PC-3 (cell line): ENCODE data around the gene LIN7A. TPM values are rescaled to one million over a fixed set of nuclear protein-coding genes. Genes with fewer than 3 reads are reported as not detected.

Source experiments
- ATAC-seq: fragments of 200-7000 bp; cut with Tn5 transposase; 2 replicates; pipeline ENCODE4 v1.9.1; 2020; ENCODE audit warnings: mild to moderate bottlenecking, moderate library complexity
- BruUV-seq: library from RNA; stranded (reverse); fragments of 400-500 nt; replicated peaks from 2 replicates; lab custom pipeline; 2021; lab: Mats Ljungman, UMichigan
- CTCF ChIA-PET: fragments of 300-600 bp; sonication (Branson Sonifier 250); formaldehyde crosslinking; loops from one replicate; lab custom pipeline; 2022; ENCODE audit warnings: antibody characterized with exemption; lab: Charles Lee
- POLR2A ChIA-PET: fragments of 300-600 bp; sonication (Branson Sonifier 250); formaldehyde crosslinking; loops from one replicate; lab custom pipeline; 2022; ENCODE audit warnings: antibody characterized with exemption; ENCODE audit not compliant: unreplicated experiment; lab: Charles Lee
- DNase-seq: peaks from one replicate; pipeline ENCODE4 v3.0.0-alpha.2; 2015
- H2AFZ ChIP-seq: fragments of 300-600 bp; sonication (generic); 2 replicates; pipeline ENCODE4 v1.6.0; 2016; ENCODE audit warnings: antibody characterized with exemption, low read length
- H3F3A ChIP-seq: fragments of 300-600 bp; sonication (generic); one replicate; pipeline ENCODE4 v1.6.0; 2017; ENCODE audit warnings: antibody characterized with exemption, low read length, control low read depth, mild to moderate bottlenecking; ENCODE audit not compliant: unreplicated experiment
- H3K27ac ChIP-seq: fragments of 300-600 bp; sonication (generic); 2 replicates; pipeline ENCODE4 v1.5.1; 2016; ENCODE audit warnings: mild to moderate bottlenecking, low read length
- H3K27me3 ChIP-seq: fragments of 300-600 bp; sonication (generic); 2 replicates; pipeline ENCODE4 v1.6.1; 2016; ENCODE audit warnings: low read length, mixed read lengths
- H3K36me3 ChIP-seq: fragments of 300-600 bp; sonication (generic); 2 replicates; pipeline ENCODE4 v1.6.1; 2016; ENCODE audit warnings: low read depth, mixed run types, low read length, mixed read lengths
- H3K4me1 ChIP-seq: fragments of 300-600 bp; sonication (generic); 2 replicates; pipeline ENCODE4 v1.5.1; 2016; ENCODE audit warnings: low read length; ENCODE audit not compliant: insufficient read depth
- H3K4me2 ChIP-seq: fragments of 300-600 bp; sonication (generic); 2 replicates; pipeline ENCODE4 v1.6.0; 2016; ENCODE audit warnings: low read length
- H3K4me3 ChIP-seq: fragments of 300-600 bp; sonication (generic); 2 replicates; pipeline ENCODE4 v1.5.1; 2016; ENCODE audit warnings: mild to moderate bottlenecking, low read length, mixed read lengths
- H3K79me2 ChIP-seq: fragments of 300-600 bp; sonication (generic); 2 replicates; pipeline ENCODE4 v1.6.1; 2017; ENCODE audit warnings: low read length, mixed read lengths
- H3K9ac ChIP-seq: fragments of 300-600 bp; sonication (generic); 2 replicates; pipeline ENCODE4 v1.6.0; 2016; ENCODE audit warnings: mild to moderate bottlenecking, low read length
- H3K9me2 ChIP-seq: fragments of 300-600 bp; sonication (generic); replicated peaks from 2 replicates; pipeline ENCODE4 v1.6.1; 2016; ENCODE audit warnings: mixed run types, low read length, mixed read lengths
- H3K9me3 ChIP-seq: fragments of 300-600 bp; sonication (generic); 2 replicates; pipeline ENCODE4 v1.6.1; 2016; ENCODE audit warnings: low read length, mixed read lengths
- H4K20me1 ChIP-seq: fragments of 300-600 bp; sonication (generic); 2 replicates; pipeline ENCODE4 v1.6.1; 2016; ENCODE audit warnings: low read length, mixed read lengths
- CTCF ChIP-seq: fragments of 300-600 bp; sonication (generic); conservative IDR thresholded peaks from 2 replicates; pipeline ENCODE4 v1.5.1; 2017; ENCODE audit warnings: antibody characterized with exemption, low read depth, mild to moderate bottlenecking, low read length
- EZH2 ChIP-seq: fragments of 300-600 bp; sonication (generic); IDR thresholded peaks from one replicate; pipeline ENCODE4 v1.6.1; 2017; ENCODE audit warnings: antibody characterized with exemption, mild to moderate bottlenecking, low read length; ENCODE audit not compliant: unreplicated experiment
- EZH2phosphoT487 ChIP-seq: fragments of 300-600 bp; sonication (generic); IDR thresholded peaks from 2 replicates; pipeline ENCODE4 v1.6.1; 2018; ENCODE audit warnings: mild to moderate bottlenecking, antibody characterized with exemption, low read length, borderline replicate concordance
- intact Hi-C: fragments of 100-400 bp; cut with micrococcal nuclease; formaldehyde crosslinking; loops from 2 replicates; pipeline ENCODE4 v1.9.0; 2023
- total RNA-seq: library from RNA; depleted of rRNA; stranded (reverse); fragments of >200 nt; gene quantifications from 2 replicates; pipeline ENCODE4 v1.2.3, GENCODE V29; 2014

LIN7A gene
- total RNA-seq, 1 experiment from 2014 or later: not detected

- CTCF ChIA-PET: no interaction called here
- DNase-seq (no peak), ATAC-seq (no peak)
- Histone ChIP-seq H2AFZ (no peak overlapping the region), H3K4me2 (no peak overlapping the region), H3K9me2 (no peaks in the 10 kb centered on the region), H3F3A (no peaks in the 10 kb centered on the region), H3K9me3 (no peaks in the 10 kb centered on the region), H3K4me3 (no peak overlapping the region), H3K27me3 (no peaks in the 10 kb centered on the region), H3K9ac (no peak overlapping the region), H4K20me1 (no peaks in the 10 kb centered on the region), H3K27ac (no peak overlapping the region), H3K4me1 (no peaks in the 10 kb centered on the region), H3K36me3 (no peaks in the 10 kb centered on the region), H3K79me2 (no peaks in the 10 kb centered on the region)
- POLR2A ChIA-PET: no interaction called here
- BruUV-seq: no TSS peak
- intact Hi-C loops: no loop called here
- TF ChIP-seq EZH2phosphoT487 (no peak), CTCF (no peak), EZH2 (no peak)
These were observed 30.6 kb upstream of the LIN7A start for GRCh38 chr12:80968326-80968725.

GRCh38 chr12:80967565-80967964, 29.8 kb upstream of the LIN7A start:
- Histone ChIP-seq H4K20me1 (no peaks in the 10 kb centered on the region), H3K4me3 (no peak overlapping the region), H3K4me2 (no peak overlapping the region), H3F3A (no peaks in the 10 kb centered on the region), H3K27ac (no peak overlapping the region), H3K4me1 (no peaks in the 10 kb centered on the region), H3K36me3 (no peaks in the 10 kb centered on the region), H3K79me2 (no peaks in the 10 kb centered on the region), H3K9me2 (no peaks in the 10 kb centered on the region), H3K9ac (no peak overlapping the region), H2AFZ (no peak overlapping the region), H3K9me3 (no peaks in the 10 kb centered on the region), H3K27me3 (no peaks in the 10 kb centered on the region)
- intact Hi-C loops: no loop called here
- no peak for TF ChIP-seq CTCF
- no peak for TF ChIP-seq EZH2
- TF ChIP-seq EZH2phosphoT487: no peak
- BruUV-seq: no TSS peak
- DNase-seq: no peak
- no peak for ATAC-seq
- POLR2A ChIA-PET: no interaction called here
- CTCF ChIA-PET: no interaction called here

GRCh38 chr12:80966001-80966400, 28.3 kb upstream of the LIN7A start:
- no peak for DNase-seq
- no peak overlapping the region for H3K4me3 ChIP-seq
- H3K79me2 ChIP-seq: no peaks in the 10 kb centered on the region
- H2AFZ ChIP-seq: no peak overlapping the region
- H3K27ac ChIP-seq: no peak overlapping the region
- no peaks in the 10 kb centered on the region for H3K9me3 ChIP-seq
- H3K4me2 ChIP-seq: no peak overlapping the region
- TF ChIP-seq CTCF (no peak), EZH2 (no peak), EZH2phosphoT487 (no peak)
- intact Hi-C loops: no loop called here
- H4K20me1 ChIP-seq: no peaks in the 10 kb centered on the region
- no peaks in the 10 kb centered on the region for H3K36me3 ChIP-seq
- no peaks in the 10 kb centered on the region for H3K27me3 ChIP-seq
- ChIA-PET POLR2A (no interaction called here), CTCF (no interaction called here)
- no TSS peak for BruUV-seq
- ATAC-seq: no peak
- H3K9me2 ChIP-seq: no peaks in the 10 kb centered on the region
- H3F3A ChIP-seq: no peaks in the 10 kb centered on the region
- H3K9ac ChIP-seq: no peak overlapping the region
- no peaks in the 10 kb centered on the region for H3K4me1 ChIP-seq
